IMR-90 (cell line): Measurements from ENCODE around the gene EDNRB. TPM values are rescaled to one million over a fixed set of nuclear protein-coding genes. Genes with fewer than 3 reads are reported as not detected.

ENCODE experiments used
- ATAC-seq: fragments of 200-7000 bp; cut with Tn5 transposase; 2 replicates; pipeline ENCODE4 v1.9.1; 2020; ENCODE audit warnings: low read depth, mild to moderate bottlenecking, moderate library complexity
- BruUV-seq: library from RNA; stranded (reverse); fragments of 400-500 nt; replicated peaks from 2 replicates; lab custom pipeline; 2021; lab: Mats Ljungman, UMichigan
- CTCF ChIA-PET: fragments of 300-600 bp; formaldehyde crosslinking; extraction: SDS; loops from one replicate; lab custom pipeline; 2021; ENCODE audit warnings: antibody characterized with exemption; lab: Yijun Ruan, JAX
- POLR2A ChIA-PET: fragments of 300-600 bp; sonication (Branson Sonifier 250); formaldehyde crosslinking; loops from one replicate; lab custom pipeline; 2022; ENCODE audit warnings: antibody characterized with exemption; ENCODE audit not compliant: unreplicated experiment; lab: Charles Lee
- DNase-seq: peaks from one replicate; pipeline ENCODE4 v3.0.0; 2013
- H2AFZ ChIP-seq: replicated peaks from 2 replicates; pipeline ENCODE3; 2013; ENCODE audit warnings: low read length, mild to moderate bottlenecking; ENCODE audit not compliant: poor library complexity
- H2AK5ac ChIP-seq: 2 replicates; pipeline ENCODE4 v1.6.1; 2013; ENCODE audit warnings: low read depth, low read length, inconsistent platforms
- H2AK9ac ChIP-seq: replicated peaks from 2 replicates; pipeline ENCODE3; 2013; ENCODE audit warnings: mild to moderate bottlenecking, low read depth, low read length, moderate library complexity; ENCODE audit not compliant: poor library complexity
- H2BK120ac ChIP-seq: 2 replicates; pipeline ENCODE4 v1.6.1; 2013; ENCODE audit warnings: low read depth, low read length, inconsistent platforms
- H2BK15ac ChIP-seq: 3 replicates; pipeline ENCODE4 v1.6.1; 2013; ENCODE audit warnings: low read depth, low read length, inconsistent platforms
- H2BK20ac ChIP-seq: 2 replicates; pipeline ENCODE4 v1.6.1; 2013; ENCODE audit warnings: low read depth, mild to moderate bottlenecking, inconsistent platforms, low read length, moderate library complexity
- H2BK5ac ChIP-seq: 2 replicates; pipeline ENCODE4 v1.6.1; 2013; ENCODE audit warnings: mild to moderate bottlenecking, low read depth, low read length, inconsistent platforms; ENCODE audit not compliant: poor library complexity, severe bottlenecking
- H3K14ac ChIP-seq: replicated peaks from 2 replicates; pipeline ENCODE4 v1.6.1; 2013; ENCODE audit warnings: low read depth, low read length, inconsistent platforms
- H3K18ac ChIP-seq: 2 replicates; pipeline ENCODE4 v1.6.1; 2013; ENCODE audit warnings: low read depth, low read length, control low read depth
- H3K23ac ChIP-seq: 2 replicates; pipeline ENCODE4 v1.6.1; 2013; ENCODE audit warnings: low read depth, low read length, inconsistent platforms
- H3K27ac ChIP-seq: 2 replicates; pipeline ENCODE4 v1.5.1; 2013; ENCODE audit warnings: mild to moderate bottlenecking, control low read depth, low read length; ENCODE audit not compliant: insufficient read depth
- H3K27me3 ChIP-seq: 2 replicates; pipeline ENCODE4 v1.6.1; 2013; ENCODE audit warnings: low read length; ENCODE audit not compliant: control insufficient read depth, insufficient read depth
- H3K36me3 ChIP-seq: 2 replicates; pipeline ENCODE4 v1.6.1; 2013; ENCODE audit warnings: low read length, mixed read lengths; ENCODE audit not compliant: control insufficient read depth, insufficient read depth
- H3K4ac ChIP-seq: 2 replicates; pipeline ENCODE4 v1.6.1; 2013; ENCODE audit warnings: low read depth, low read length, inconsistent platforms
- H3K4me1 ChIP-seq: 2 replicates; pipeline ENCODE4 v1.6.1; 2013; ENCODE audit warnings: low read length, mixed read lengths; ENCODE audit not compliant: control insufficient read depth, insufficient read depth
- H3K4me2 ChIP-seq: 2 replicates; pipeline ENCODE4 v1.6.1; 2013; ENCODE audit warnings: low read depth, mild to moderate bottlenecking, control low read depth, low read length, moderate library complexity
- H3K4me3 ChIP-seq: 2 replicates; pipeline ENCODE4 v1.5.1; 2013; ENCODE audit warnings: low read depth, mild to moderate bottlenecking, control low read depth, low read length, moderate library complexity; ENCODE audit not compliant: insufficient read depth
- H3K56ac ChIP-seq: 2 replicates; pipeline ENCODE4 v1.6.1; 2013; ENCODE audit warnings: low read length, inconsistent platforms; ENCODE audit not compliant: insufficient read depth; ENCODE audit errors: extremely low read depth
- H3K79me1 ChIP-seq, 2 experiments: 2 replicates each; pipeline ENCODE4 v1.6.1; 2013; ENCODE audit warnings: low read length in 2 of 2, inconsistent platforms in 1 of 2, low read depth in 1 of 2
- H3K9ac ChIP-seq: 2 replicates; pipeline ENCODE4 v1.6.1; 2013; ENCODE audit warnings: low read depth, low read length, control low read depth
- H3K9me1 ChIP-seq: 2 replicates; pipeline ENCODE4 v1.6.1; 2013; ENCODE audit warnings: low read length, inconsistent platforms; ENCODE audit not compliant: insufficient read depth
- H3K9me3 ChIP-seq: 2 replicates; pipeline ENCODE4 v1.6.1; 2013; ENCODE audit warnings: low read length; ENCODE audit not compliant: control insufficient read depth, insufficient read depth
- H4K20me1 ChIP-seq: 2 replicates; pipeline ENCODE4 v1.6.1; 2013; ENCODE audit warnings: low read length, inconsistent platforms; ENCODE audit not compliant: insufficient read depth
- H4K5ac ChIP-seq: 2 replicates; pipeline ENCODE4 v1.6.1; 2013; ENCODE audit warnings: mild to moderate bottlenecking, low read depth, low read length, control low read depth
- H4K8ac ChIP-seq, 2 experiments: 2 replicates each; pipeline ENCODE4 v1.6.1; 2013; ENCODE audit warnings: low read depth in 2 of 2, low read length in 2 of 2, control low read depth in 1 of 2, inconsistent platforms in 1 of 2
- H4K91ac ChIP-seq: 2 replicates; pipeline ENCODE4 v1.6.1; 2013; ENCODE audit warnings: low read depth, low read length, inconsistent platforms; ENCODE audit not compliant: insufficient read depth
- BHLHE40 ChIP-seq: fragments of 150-350 bp; IDR thresholded peaks from 2 replicates; pipeline ENCODE4 v1.6.1; 2016; ENCODE audit warnings: mild to moderate bottlenecking, low read depth, low read length
- CEBPB ChIP-seq: IDR thresholded peaks from 2 replicates; pipeline ENCODE4 v1.6.1; 2012; ENCODE audit warnings: low read depth, low read length, improper control_type of control experiment
- MAFK ChIP-seq: IDR thresholded peaks from 2 replicates; pipeline ENCODE4 v1.6.1; 2012; ENCODE audit warnings: low read depth, low read length, improper control_type of control experiment
- MXI1 ChIP-seq: IDR thresholded peaks from 2 replicates; pipeline ENCODE4 v1.6.1; 2012; ENCODE audit warnings: low read depth, mild to moderate bottlenecking, low read length, moderate library complexity, borderline replicate concordance
- NFE2L2 ChIP-seq: fragments of 150-350 bp; IDR thresholded peaks from 2 replicates; pipeline ENCODE4 v1.6.1; 2016; ENCODE audit warnings: low read depth, mild to moderate bottlenecking, low read length
- RCOR1 ChIP-seq: IDR thresholded peaks from 2 replicates; pipeline ENCODE4 v1.6.1; 2012; ENCODE audit warnings: mild to moderate bottlenecking, low read length, improper control_type of control experiment; ENCODE audit not compliant: insufficient replicate concordance
- WGBS, 2 experiments: methylation state at CpG; one replicate each; pipeline versions ENCODE4 v1.1.5 to v1.1.7; 2013; ENCODE audit warnings: missing lambda C conversion rate in 2 of 2; ENCODE audit not compliant: insufficient read length in 1 of 2; ENCODE audit errors: extremely low coverage in 2 of 2; 5-methylcytosine and 5-hydroxymethylcytosine counted together
- dilution Hi-C: fragments of 300-500 bp; cut with HindIII; formaldehyde crosslinking; loops from one replicate; pipeline ENCODE4 v1.14.3; 2018; ENCODE audit warnings: low sequenced_read_pairs; ENCODE audit not compliant: unreplicated experiment
- in situ Hi-C: fragments of 300-500 bp; cut with MboI; formaldehyde crosslinking; loops from 3 replicates; pipeline ENCODE4 v1.14.3; 2019; ENCODE audit warnings: low sequenced_read_pairs, inconsistent platforms, mixed read lengths
- intact Hi-C: fragments of 100-400 bp; cut with micrococcal nuclease; formaldehyde crosslinking; loops from 2 replicates; pipeline ENCODE4 v1.10.0; 2022
- polyA plus RNA-seq, 3 experiments: library from polyadenylated mRNA; depleted of rRNA; stranded (reverse); fragments of >200 nt; gene quantifications; 2 replicates each; pipeline ENCODE4 v1.2.3, GENCODE V29; 2012; ENCODE audit warnings: low replicate concordance in 1 of 3
- total RNA-seq: library from RNA; depleted of rRNA; stranded (reverse); fragments of >200 nt; gene quantifications from 2 replicates; pipeline ENCODE4 v1.2.3, GENCODE V29; 2012
- TF ChIP-seq, protein P1 (sequence below): conservative IDR thresholded peaks from 2 replicates; pipeline ENCODE4 v1.5.1; 2012; ENCODE audit warnings: mild to moderate bottlenecking, low read depth, low read length, improper control_type of control experiment
- TF ChIP-seq, protein P2 (sequence below): fragments of 150-350 bp; IDR thresholded peaks from 2 replicates; pipeline ENCODE4 v1.6.1; 2016; ENCODE audit warnings: low read depth, mild to moderate bottlenecking, low read length, moderate library complexity, borderline replicate concordance

EDNRB gene
- total and polyA plus RNA-seq, 2 of the 4 experiments (the other 2 are of a cell fraction) = under 0.01 to 0.09 TPM

GRCh38 chr13:77896977-77897376, 21.7 kb downstream of the EDNRB start:
- dilution Hi-C loops = no loop called here
- TF ChIP-seq, protein P1, sequence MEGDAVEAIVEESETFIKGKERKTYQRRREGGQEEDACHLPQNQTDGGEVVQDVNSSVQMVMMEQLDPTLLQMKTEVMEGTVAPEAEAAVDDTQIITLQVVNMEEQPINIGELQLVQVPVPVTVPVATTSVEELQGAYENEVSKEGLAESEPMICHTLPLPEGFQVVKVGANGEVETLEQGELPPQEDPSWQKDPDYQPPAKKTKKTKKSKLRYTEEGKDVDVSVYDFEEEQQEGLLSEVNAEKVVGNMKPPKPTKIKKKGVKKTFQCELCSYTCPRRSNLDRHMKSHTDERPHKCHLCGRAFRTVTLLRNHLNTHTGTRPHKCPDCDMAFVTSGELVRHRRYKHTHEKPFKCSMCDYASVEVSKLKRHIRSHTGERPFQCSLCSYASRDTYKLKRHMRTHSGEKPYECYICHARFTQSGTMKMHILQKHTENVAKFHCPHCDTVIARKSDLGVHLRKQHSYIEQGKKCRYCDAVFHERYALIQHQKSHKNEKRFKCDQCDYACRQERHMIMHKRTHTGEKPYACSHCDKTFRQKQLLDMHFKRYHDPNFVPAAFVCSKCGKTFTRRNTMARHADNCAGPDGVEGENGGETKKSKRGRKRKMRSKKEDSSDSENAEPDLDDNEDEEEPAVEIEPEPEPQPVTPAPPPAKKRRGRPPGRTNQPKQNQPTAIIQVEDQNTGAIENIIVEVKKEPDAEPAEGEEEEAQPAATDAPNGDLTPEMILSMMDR = no peak
- TF ChIP-seq BHLHE40 (no peak), MXI1 (no peak), MAFK (no peak), CEBPB (no peak), RCOR1 (no peak), NFE2L2 (no peak)
- TF ChIP-seq, protein P2, sequence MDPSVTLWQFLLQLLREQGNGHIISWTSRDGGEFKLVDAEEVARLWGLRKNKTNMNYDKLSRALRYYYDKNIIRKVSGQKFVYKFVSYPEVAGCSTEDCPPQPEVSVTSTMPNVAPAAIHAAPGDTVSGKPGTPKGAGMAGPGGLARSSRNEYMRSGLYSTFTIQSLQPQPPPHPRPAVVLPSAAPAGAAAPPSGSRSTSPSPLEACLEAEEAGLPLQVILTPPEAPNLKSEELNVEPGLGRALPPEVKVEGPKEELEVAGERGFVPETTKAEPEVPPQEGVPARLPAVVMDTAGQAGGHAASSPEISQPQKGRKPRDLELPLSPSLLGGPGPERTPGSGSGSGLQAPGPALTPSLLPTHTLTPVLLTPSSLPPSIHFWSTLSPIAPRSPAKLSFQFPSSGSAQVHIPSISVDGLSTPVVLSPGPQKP = no peak
- H2BK20ac ChIP-seq = no peak overlapping the region
- CTCF ChIA-PET = interaction anchor here (1.6 kb wide), 1 partner anchor 10 kb away, joined by 3 read pairs; no protein-coding TSS in a partner anchor
- no CpG with 5 or more reads among the region's 2 CpGs for WGBS, 2 experiments
- H3K4me2 ChIP-seq = no peak overlapping the region
- no peak overlapping the region for H4K91ac ChIP-seq
- no peak overlapping the region for H3K14ac ChIP-seq
- no peak overlapping the region for H3K4ac ChIP-seq
- H3K79me1 ChIP-seq = no peaks in the 10 kb centered on the region
- no peaks in the 10 kb centered on the region for H3K9me3 ChIP-seq
- in situ Hi-C loops = no loop called here
- peaks cover 2% of the 10 kb centered on the region; the same call in 1 of the 2 replicates for H3K36me3 ChIP-seq
- no peak overlapping the region for H3K27ac ChIP-seq
- no peaks in the 10 kb centered on the region for H3K9me1 ChIP-seq
- no peak overlapping the region for H2AK5ac ChIP-seq
- H2BK120ac ChIP-seq = no peak overlapping the region
- no TSS peak for BruUV-seq
- H4K5ac ChIP-seq = no peak overlapping the region
- no peak for ATAC-seq
- no peak overlapping the region for H2AFZ ChIP-seq
- intact Hi-C loops = no loop called here
- no peak overlapping the region for H2BK15ac ChIP-seq
- H2AK9ac ChIP-seq = no peak overlapping the region
- no peak overlapping the region for H3K4me3 ChIP-seq
- no peak for DNase-seq
- H2BK5ac ChIP-seq = no peak overlapping the region
- no peak overlapping the region for H3K23ac ChIP-seq
- H3K18ac ChIP-seq = no peak overlapping the region
- no peak overlapping the region for H3K56ac ChIP-seq
- no peak overlapping the region for H3K9ac ChIP-seq
- POLR2A ChIA-PET = no interaction called here
- peaks cover 1% of the 10 kb centered on the region; the same call in 1 of the 2 replicates for H3K4me1 ChIP-seq
- H3K27me3 ChIP-seq = no peaks in the 10 kb centered on the region
- H4K20me1 ChIP-seq = no peaks in the 10 kb centered on the region
- H4K8ac ChIP-seq = peak overlapping the region in 1 of 2 experiments; percentile 24; a peak in 1 of 4 replicates
